Fibroblast of pulmonary artery (primary cell): ENCODE data around the gene RPS6KA5.
"Not testable (repeated sequence)": the region's sequence is repeated elsewhere in the genome, so short reads cannot be mapped to it uniquely, and the experiment has no call there.

Experiments used
- DNase-seq: peaks from one replicate; pipeline ENCODE4 v3.0.0-alpha.2; 2010; ENCODE audit warnings: low read depth
- H3K4me3 ChIP-seq: replicated peaks from 2 replicates; pipeline ENCODE4 v1.5.1; 2011; ENCODE audit warnings: low read depth, mild to moderate bottlenecking, control low read depth, low read length, moderate library complexity
- TF ChIP-seq, protein P1 (sequence below): IDR thresholded peaks from 2 replicates; pipeline ENCODE4 v1.5.1; 2011; ENCODE audit warnings: mild to moderate bottlenecking, control low read depth, low read length, inconsistent platforms; ENCODE audit errors: missing control alignments

RPS6KA5 gene

DNA sequence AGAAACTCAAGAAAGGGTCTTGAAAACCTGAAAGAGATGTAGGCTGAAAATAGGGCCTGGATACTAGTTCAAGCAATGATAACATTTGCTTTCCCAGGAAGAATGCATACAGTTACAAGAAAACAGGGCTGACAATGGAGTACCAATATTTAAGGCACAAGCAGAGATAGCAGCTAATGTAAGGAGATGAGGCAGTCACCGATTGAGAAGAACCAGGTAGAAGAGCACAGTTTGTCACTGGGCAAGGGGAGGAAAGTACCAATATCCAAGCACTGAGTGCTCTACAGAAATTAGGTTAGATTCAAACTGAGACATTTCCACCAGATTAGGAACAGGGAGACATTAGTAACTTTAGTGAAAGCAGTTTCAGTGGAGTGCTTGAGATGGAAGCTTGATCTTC, 19.9 kb downstream of the RPS6KA5 start:
- DNase-seq, result no peak
- H3K4me3 ChIP-seq, result no peak overlapping the region
- TF ChIP-seq, protein P1, sequence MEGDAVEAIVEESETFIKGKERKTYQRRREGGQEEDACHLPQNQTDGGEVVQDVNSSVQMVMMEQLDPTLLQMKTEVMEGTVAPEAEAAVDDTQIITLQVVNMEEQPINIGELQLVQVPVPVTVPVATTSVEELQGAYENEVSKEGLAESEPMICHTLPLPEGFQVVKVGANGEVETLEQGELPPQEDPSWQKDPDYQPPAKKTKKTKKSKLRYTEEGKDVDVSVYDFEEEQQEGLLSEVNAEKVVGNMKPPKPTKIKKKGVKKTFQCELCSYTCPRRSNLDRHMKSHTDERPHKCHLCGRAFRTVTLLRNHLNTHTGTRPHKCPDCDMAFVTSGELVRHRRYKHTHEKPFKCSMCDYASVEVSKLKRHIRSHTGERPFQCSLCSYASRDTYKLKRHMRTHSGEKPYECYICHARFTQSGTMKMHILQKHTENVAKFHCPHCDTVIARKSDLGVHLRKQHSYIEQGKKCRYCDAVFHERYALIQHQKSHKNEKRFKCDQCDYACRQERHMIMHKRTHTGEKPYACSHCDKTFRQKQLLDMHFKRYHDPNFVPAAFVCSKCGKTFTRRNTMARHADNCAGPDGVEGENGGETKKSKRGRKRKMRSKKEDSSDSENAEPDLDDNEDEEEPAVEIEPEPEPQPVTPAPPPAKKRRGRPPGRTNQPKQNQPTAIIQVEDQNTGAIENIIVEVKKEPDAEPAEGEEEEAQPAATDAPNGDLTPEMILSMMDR, result no peak

DNA sequence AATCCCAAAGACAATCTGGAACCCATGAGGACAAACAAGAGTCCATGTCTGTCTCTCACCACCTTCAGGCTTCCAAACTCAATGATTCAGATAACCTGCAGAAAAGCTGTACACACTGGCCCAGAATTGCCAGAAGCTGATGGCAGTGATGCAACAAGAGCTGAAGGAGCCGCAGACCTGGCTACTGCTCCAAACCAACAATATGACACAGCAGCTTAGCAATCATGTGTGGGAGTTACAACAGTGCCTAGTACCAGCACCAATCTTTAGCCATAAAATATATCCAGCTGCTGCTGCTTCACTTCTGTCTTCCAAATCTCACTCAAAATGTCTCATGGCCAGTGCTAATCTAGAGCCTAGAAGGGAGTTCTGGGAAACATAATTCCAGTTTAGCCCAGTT, 22.0 kb downstream of the RPS6KA5 start:
- no peak overlapping the region for H3K4me3 ChIP-seq
- TF ChIP-seq, protein P1, result no peak

GRCh38 chr14:91036741-91037469, 23.5 kb downstream of the RPS6KA5 start:
- no peak overlapping the region for H3K4me3 ChIP-seq
- TF ChIP-seq, protein P1, result no peak
- no peak for DNase-seq

More for the DNA sequence above, 22.0 kb downstream of the RPS6KA5 start:
- DNase-seq, result peak; percentile 51

GRCh38 chr14:91035855-91036254, 24.6 kb downstream of the RPS6KA5 start:
- no peak for DNase-seq
- H3K4me3 ChIP-seq, result no peak overlapping the region

DNA sequence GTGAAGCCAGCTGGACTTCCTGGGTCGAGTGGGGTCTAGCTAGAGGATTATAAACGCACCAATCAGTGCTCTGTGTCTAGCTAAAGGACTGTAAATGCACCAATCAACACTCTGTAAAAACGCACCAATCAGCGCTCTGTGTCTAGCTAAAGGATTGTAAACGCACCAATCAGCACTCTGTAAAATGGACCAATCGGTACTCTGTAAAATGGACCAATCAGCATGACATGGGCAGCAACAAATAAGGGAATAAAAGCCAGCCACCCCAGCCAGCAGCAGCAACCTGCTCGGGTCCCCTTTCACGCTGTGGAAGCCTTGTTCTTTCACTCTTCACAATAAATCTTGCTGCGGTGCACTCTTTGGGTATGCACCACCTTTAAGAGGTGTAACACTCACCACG, 26.1 kb downstream of the RPS6KA5 start:
- not testable (repeated sequence) for H3K4me3 ChIP-seq, DNase-seq

More at GRCh38 chr14:91035855-91036254, 24.6 kb downstream of the RPS6KA5 start:
- TF ChIP-seq, protein P1, result no peak

DNA sequence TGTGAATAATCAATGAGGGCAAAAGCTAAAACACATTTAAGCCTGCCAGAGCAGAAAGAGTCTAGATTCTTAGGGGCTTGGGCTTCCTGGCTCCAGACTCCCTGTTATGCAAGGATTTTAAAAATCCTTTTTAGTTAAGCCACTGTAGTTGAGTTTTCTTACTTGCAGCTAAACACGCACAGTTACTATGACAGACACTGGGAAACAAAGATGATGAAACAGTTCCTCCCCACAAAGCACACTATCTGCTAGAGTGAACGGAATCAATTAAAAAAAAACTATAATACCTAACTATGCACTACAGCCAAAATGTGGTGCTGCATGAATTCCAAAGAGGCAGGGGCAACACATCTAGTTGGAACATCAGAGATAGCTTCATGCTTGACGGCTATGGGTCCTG, 28.2 kb downstream of the RPS6KA5 start:
- TF ChIP-seq, protein P1, result no peak
- DNase-seq, result peak; percentile 2
- H3K4me3 ChIP-seq, result no peak overlapping the region

DNA sequence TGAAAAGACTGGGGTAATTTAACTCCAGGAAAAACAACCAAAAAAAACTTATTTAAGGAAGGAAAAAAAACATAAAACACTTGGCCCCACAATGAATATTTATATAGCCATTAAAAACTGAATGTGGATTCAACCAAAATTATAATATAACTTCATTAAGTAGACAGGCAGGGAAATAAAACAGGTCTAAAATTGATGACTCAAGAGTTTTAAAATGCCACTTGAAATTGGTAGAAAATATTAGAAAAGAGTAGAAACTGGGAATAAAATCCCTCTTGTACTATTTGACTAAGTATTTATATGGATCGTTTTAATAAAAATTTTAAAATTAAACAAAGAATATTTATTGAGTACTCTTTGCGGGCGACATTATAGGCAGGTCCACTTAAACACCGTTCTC, 28.8 kb downstream of the RPS6KA5 start:
- no peak for DNase-seq
- TF ChIP-seq, protein P1, result no peak
- H3K4me3 ChIP-seq, result no peak overlapping the region
